Spleen (tissue), 11 donors: ENCODE results near the gene MTHFR. TPM values are rescaled to one million over a fixed set of nuclear protein-coding genes. Genes with fewer than 3 reads are reported as not detected.
A peak's percentile ranks its signal among the peaks of the same experiment; 100 is the strongest.

ENCODE experiments used
- DNase-seq: peaks from one replicate; pipeline ENCODE4 v3.0.0-alpha.2; 2020
- H3K27ac ChIP-seq, 8 donors: fragments of 200-600 bp; sonication (generic) in 7 of 8; 1 replicate in 4 of 8; 2 replicates in 4 of 8; pipeline versions ENCODE4 v1.5.0 to v1.8.0; 2016 to 2021; ENCODE audit warnings: inconsistent platforms in 4 of 8, mild to moderate bottlenecking in 4 of 8, moderate library complexity in 1 of 8
- H3K27me3 ChIP-seq, 7 donors: fragments of 200-600 bp; sonication (generic) in 6 of 7; replicated peaks in 1 of 7; 1 replicate in 4 of 7; 2 replicates in 3 of 7; pipeline versions ENCODE4 v1.5.0 to v1.8.0; 2016 to 2021; ENCODE audit warnings: inconsistent platforms in 3 of 7, mild to moderate bottlenecking in 1 of 7
- H3K36me3 ChIP-seq, 6 donors: fragments of 200-600 bp; sonication (generic) in 5 of 6; 1 replicate in 4 of 6; 2 replicates in 2 of 6; pipeline versions ENCODE4 v1.5.0 to v1.8.0; 2016 to 2021; ENCODE audit warnings: inconsistent platforms in 2 of 6
- H3K4me1 ChIP-seq, 6 donors: fragments of 200-600 bp; sonication (generic) in 5 of 6; 1 replicate in 3 of 6; 2 replicates in 3 of 6; pipeline versions ENCODE4 v1.5.0 to v1.8.0; 2016 to 2021; ENCODE audit warnings: inconsistent platforms in 3 of 6
- H3K4me3 ChIP-seq, 8 donors: fragments of 200-600 bp; sonication (generic) in 7 of 8; 1 replicate in 4 of 8; 2 replicates in 4 of 8; pipeline versions ENCODE4 v1.5.0 to v1.8.0; 2016 to 2021; ENCODE audit warnings: inconsistent platforms in 4 of 8, mild to moderate bottlenecking in 4 of 8, moderate library complexity in 2 of 8
- H3K9me3 ChIP-seq, 8 donors: fragments of 200-600 bp; sonication (generic) in 7 of 8; 1 replicate in 4 of 8; 2 replicates in 4 of 8; pipeline versions ENCODE4 v1.5.0 to v1.8.0; 2016 to 2021; ENCODE audit warnings: inconsistent platforms in 4 of 8
- CTCF ChIP-seq, 11 experiments: fragments of 200-600 bp in 7 of 11; fragments of 450-650 bp in 4 of 11; sonication (generic) in 4 of 11; IDR thresholded peaks in 8 of 11; conservative IDR thresholded peaks in 3 of 11; 1 replicate in 7 of 11; 2 replicates in 4 of 11; pipeline versions ENCODE4 v1.4.0 to v1.8.0; 2016 to 2021; ENCODE audit warnings: antibody characterized with exemption in 11 of 11, inconsistent platforms in 4 of 11, mild to moderate bottlenecking in 1 of 11
- POLR2A ChIP-seq, 3 donors: fragments of 450-650 bp; IDR thresholded peaks; one replicate each; pipeline ENCODE4 v1.5.1; 2017; ENCODE audit warnings: antibody characterized with exemption in 3 of 3, mild to moderate bottlenecking in 1 of 3
- POLR2AphosphoS5 ChIP-seq, 3 donors: sonication (generic); formaldehyde crosslinking; IDR thresholded peaks; one replicate each; pipeline ENCODE4 v1.5.1; 2017; ENCODE audit warnings: antibody characterized with exemption in 3 of 3
- WGBS, 5 donors: extraction: QIAGEN DNeasy Blood & Tissue Kit in 3 of 5; methylation state at CpG; one replicate each; pipeline versions ENCODE4 v1.1.5 to v1.1.7; 2013 to 2018; 5-methylcytosine and 5-hydroxymethylcytosine counted together
- intact Hi-C: fragments of 100-400 bp; cut with DNase I; formaldehyde crosslinking; loops from one replicate; pipeline ENCODE4 v1.15.0; 2023; ENCODE audit warnings: low total_unique reads
- polyA plus RNA-seq, 3 donors: library from polyadenylated mRNA; stranded (reverse); fragments of 200-250 nt; gene quantifications; one replicate each; pipeline ENCODE4 v1.2.1, GENCODE V29; 2013
- total RNA-seq, 7 donors: library from RNA; depleted of rRNA in 3 of 7; stranded (reverse); fragments of >200 nt in 3 of 7; fragmentation: NEBNext Ultra II Directional in 4 of 7; extraction: Animal tissue kit (Norgen Biotek cat#: 25700) in 4 of 7; gene quantifications; one replicate each; pipeline versions ENCODE4 v1.1.0 to v1.2.1, GENCODE V29; 2016 to 2021
- donor health status: healthy with polysubstance abuse.
- donor health status: DM: no; HTN: no; CAD: no; lungs with moderate emphysema.
- donor health status: DM: no; HTN: no; CAD: no.
- donor health status: Bipolar disorder and iron deficiency.
- donor health status: healthy.
- donor health status: DM: no; HTN: no; CAD: no.
- donor health status: DM: yes; HTN: yes; CAD: no.

MTHFR gene
- total and polyA plus RNA-seq, 10 donors, result 6.7 to 79.8 (median 67.7) TPM

- Histone ChIP-seq H3K9me3 (no peaks in the 10 kb centered on the region), H3K27ac (no peak overlapping the region), H3K4me3 (no peak overlapping the region), H3K4me1 (peaks cover 17 to 37% (median 26%) of the 10 kb centered on the region in 6 donors), H3K27me3 (no peaks in the 10 kb centered on the region), H3K36me3 (peaks cover 15 to 98% (median 82%) of the 10 kb centered on the region in 6 donors)
- TF ChIP-seq POLR2AphosphoS5 (IDR thresholded peaks at IDR 0.05), result peak; percentile 65 to 74 (median 70)
- no peak for TF ChIP-seq POLR2A (IDR thresholded peaks at IDR 0.05)
- peak; percentile 88 to 98 (median 94) for TF ChIP-seq CTCF (IDR thresholded peaks at IDR 0.05 in 8 of 11, conservative IDR thresholded peaks at IDR 0.05 in 3 of 11)
- 64 to 69% (median 66%) methylated on average over 38 to 40 of the region's 40 CpGs for WGBS, 5 donors
- intact Hi-C loops, result loop anchor here (5.0 kb wide), 1 partner anchor 54 kb away; no protein-coding TSS in a partner anchor
- peak; percentile 94 for DNase-seq
Measured at GRCh38 chr1:11838349-11839272, 32.8 kb upstream of the MTHFR start.

GRCh38 chr1:11837767-11838348 lies 32.1 kb upstream of the MTHFR start:
- no peak for DNase-seq

GRCh38 chr1:11836955-11837766 lies 31.4 kb upstream of the MTHFR start:
- H3K27me3 ChIP-seq, result no peaks in the 10 kb centered on the region
- 87 to 93% (median 91%) methylated on average over 31 to 36 of the region's 36 CpGs for WGBS, 5 donors
- intact Hi-C loops, result loop anchor here (5.0 kb wide), 1 partner anchor 55 kb away; no protein-coding TSS in a partner anchor
- TF ChIP-seq POLR2AphosphoS5 (IDR thresholded peaks at IDR 0.05), result peak in 1 of 3 donors; percentile 35
- TF ChIP-seq POLR2A (IDR thresholded peaks at IDR 0.05), result no peak
- TF ChIP-seq CTCF (IDR thresholded peaks at IDR 0.05 in 8 of 11, conservative IDR thresholded peaks at IDR 0.05 in 3 of 11), result peak in 1 of 11 experiments; percentile 12
- H3K4me3 ChIP-seq, result no peak overlapping the region
- H3K9me3 ChIP-seq, result no peaks in the 10 kb centered on the region
- H3K27ac ChIP-seq, result no peak overlapping the region
- H3K36me3 ChIP-seq, result peaks cover 17 to 100% (median 94%) of the 10 kb centered on the region in 6 donors
- DNase-seq, result no peak
- peaks cover 7 to 23% (median 13%) of the 10 kb centered on the region in 6 donors for H3K4me1 ChIP-seq

More at GRCh38 chr1:11837767-11838348, 32.1 kb upstream of the MTHFR start:
- H3K36me3 ChIP-seq, result peaks cover 17 to 100% (median 87%) of the 10 kb centered on the region in 6 donors
- no peak overlapping the region for H3K4me3 ChIP-seq
- H3K4me1 ChIP-seq, result peaks cover 14 to 30% (median 20%) of the 10 kb centered on the region in 6 donors
- H3K9me3 ChIP-seq, result no peaks in the 10 kb centered on the region
- 85 to 96% (median 91%) methylated on average over 9 to 11 of the region's 11 CpGs for WGBS, 5 donors
- no peak overlapping the region for H3K27ac ChIP-seq
- TF ChIP-seq POLR2A (IDR thresholded peaks at IDR 0.05) (no peak), CTCF (IDR thresholded peaks at IDR 0.05 in 8 of 11, conservative IDR thresholded peaks at IDR 0.05 in 3 of 11) (no peak), POLR2AphosphoS5 (IDR thresholded peaks at IDR 0.05) (no peak)
- H3K27me3 ChIP-seq, result no peaks in the 10 kb centered on the region
- intact Hi-C loops, result loop anchor here (5.0 kb wide), 1 partner anchor 54 kb away; no protein-coding TSS in a partner anchor
